GM19099 (cell line): ENCODE results near the gene ATP6V1F.

Experiments
- POLR2A ChIP-seq: IDR thresholded peaks from 3 replicates; pipeline ENCODE4 v1.6.1; 2011; ENCODE audit warnings: low read depth; ENCODE audit not compliant: insufficient read length; ENCODE audit errors: extremely low read depth

The ATP6V1F gene

DNA sequence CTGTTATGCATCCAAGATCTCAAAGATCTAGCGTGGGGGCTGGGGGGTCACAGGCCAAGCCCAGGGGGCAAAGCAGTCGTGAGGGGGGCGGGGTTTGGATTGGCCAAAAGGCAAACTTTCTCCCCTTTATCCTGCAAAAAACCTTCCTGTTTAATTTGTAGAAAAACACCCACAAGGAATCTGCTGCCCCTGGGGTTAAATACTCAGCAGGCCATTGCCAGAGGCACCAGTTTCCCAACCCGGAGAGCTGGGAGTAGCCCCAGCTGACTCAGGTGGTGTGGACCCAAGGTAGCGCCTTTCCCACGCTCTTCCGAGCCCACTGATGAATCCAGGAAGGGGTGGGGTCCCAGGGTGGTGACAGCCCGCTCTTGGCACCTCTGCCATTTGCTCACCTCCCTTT, 26.5 kb downstream of the ATP6V1F start:
- no peak for TF ChIP-seq POLR2A

- TF ChIP-seq POLR2A: no peak
Measured at GRCh38 chr7:128890306-128891109, 27.9 kb downstream of the ATP6V1F start.

GRCh38 chr7:128891110-128891941, 28.7 kb downstream of the ATP6V1F start:
- no peak for TF ChIP-seq POLR2A

DNA sequence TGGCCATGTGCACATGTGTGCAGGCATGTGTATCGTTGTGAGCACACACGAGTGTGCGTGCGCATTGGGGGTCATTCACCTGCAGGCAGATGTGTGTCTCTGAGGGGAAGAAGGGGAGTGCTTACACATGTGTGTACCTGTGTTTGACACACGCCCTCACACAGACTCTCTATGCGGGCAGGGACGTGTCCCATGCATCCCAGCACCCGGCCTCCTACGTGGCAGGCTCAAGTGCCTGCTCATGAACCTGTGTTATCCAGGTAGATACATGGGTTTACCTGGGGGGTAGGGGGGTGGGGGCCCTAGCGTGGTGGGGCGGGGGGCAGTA, 29.2 kb downstream of the ATP6V1F start:
- TF ChIP-seq POLR2A: no peak

DNA sequence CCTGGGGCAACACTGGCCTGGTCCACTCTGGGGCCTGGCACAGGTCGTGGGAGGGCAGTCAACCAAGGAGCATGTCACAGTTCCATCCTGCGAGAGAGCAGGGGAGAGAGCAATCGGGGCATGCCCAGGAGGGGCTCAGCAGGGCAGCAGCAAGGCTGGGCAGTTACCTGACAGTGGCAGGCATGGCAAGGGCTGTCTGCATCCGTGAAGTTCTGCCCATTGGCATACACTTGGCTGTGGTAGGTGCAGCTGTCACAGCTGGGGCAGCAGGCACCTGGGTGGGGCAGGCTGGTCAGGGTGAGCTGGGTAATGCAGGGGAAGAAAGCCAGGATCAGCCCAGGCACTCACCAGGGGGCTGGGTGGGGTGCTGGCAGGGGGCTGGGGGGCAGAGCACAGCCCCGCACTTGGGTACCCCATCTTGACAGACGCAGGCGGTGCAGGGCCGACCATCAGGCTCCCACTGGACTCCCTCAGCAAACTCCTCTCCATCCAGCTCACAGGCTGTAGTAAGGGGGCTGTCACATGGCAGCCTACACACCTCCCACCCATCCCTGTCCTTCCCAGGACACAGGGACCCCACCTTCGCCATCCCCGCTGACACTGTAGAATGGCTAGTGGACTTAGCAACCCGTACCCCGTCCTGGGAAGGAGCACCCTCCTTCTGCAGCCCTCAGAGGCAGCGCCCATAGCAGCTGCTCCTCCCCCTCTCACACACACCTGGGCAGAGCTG, 30.0 kb downstream of the ATP6V1F start:
- TF ChIP-seq POLR2A: no peak

DNA sequence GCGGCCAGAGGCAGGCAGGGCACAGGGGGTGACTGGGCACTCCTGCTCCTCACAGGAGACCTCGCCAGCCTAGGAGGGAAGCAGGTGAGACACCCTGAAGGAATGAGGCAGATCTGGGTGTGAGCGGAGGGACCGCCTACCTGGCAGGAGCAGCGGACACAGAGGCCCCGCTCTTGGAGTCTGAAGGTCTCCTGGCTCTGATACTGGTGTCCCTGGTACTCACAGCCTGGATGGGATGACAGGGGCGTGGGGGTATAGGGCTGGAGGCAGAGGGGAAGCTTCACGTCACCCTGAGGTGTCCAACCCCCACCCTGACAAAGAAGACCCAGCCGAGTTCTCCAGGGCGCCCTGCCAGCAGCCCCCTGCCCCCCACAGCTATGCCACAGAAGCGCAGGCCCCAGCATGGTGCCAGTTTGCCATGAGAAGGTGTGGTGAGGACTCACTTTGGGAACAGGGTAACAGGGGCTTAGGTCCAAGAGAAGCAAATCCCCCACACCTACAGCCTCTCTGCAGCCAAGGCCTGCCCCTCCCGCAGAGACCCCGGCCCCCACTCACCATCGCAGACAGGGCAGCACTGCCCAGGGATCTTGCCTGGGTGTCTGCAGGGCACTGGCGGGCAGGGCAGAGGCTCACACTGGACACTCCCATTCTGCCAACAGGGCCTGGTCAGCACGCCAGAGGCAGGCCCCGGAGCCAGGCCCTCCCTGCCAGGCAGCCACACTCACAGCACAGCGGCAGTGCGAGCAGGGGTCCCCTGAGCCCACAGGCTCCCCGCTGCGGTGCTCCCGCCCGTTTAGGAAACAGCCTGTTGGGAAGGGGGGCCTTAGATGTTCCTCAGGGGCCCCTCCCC, 30.8 kb downstream of the ATP6V1F start:
- TF ChIP-seq POLR2A: no peak

GRCh38 chr7:128894101-128894440, 31.4 kb downstream of the ATP6V1F start:
- no peak for TF ChIP-seq POLR2A

- TF ChIP-seq POLR2A: no peak
Measured at GRCh38 chr7:128895320-128895719, 32.7 kb downstream of the ATP6V1F start.

- no peak for TF ChIP-seq POLR2A
Measured at GRCh38 chr7:128899392-128899791, 36.7 kb downstream of the ATP6V1F start.

- TF ChIP-seq POLR2A: no peak
Measured at GRCh38 chr7:128900237-128900636, 37.6 kb downstream of the ATP6V1F start.

DNA sequence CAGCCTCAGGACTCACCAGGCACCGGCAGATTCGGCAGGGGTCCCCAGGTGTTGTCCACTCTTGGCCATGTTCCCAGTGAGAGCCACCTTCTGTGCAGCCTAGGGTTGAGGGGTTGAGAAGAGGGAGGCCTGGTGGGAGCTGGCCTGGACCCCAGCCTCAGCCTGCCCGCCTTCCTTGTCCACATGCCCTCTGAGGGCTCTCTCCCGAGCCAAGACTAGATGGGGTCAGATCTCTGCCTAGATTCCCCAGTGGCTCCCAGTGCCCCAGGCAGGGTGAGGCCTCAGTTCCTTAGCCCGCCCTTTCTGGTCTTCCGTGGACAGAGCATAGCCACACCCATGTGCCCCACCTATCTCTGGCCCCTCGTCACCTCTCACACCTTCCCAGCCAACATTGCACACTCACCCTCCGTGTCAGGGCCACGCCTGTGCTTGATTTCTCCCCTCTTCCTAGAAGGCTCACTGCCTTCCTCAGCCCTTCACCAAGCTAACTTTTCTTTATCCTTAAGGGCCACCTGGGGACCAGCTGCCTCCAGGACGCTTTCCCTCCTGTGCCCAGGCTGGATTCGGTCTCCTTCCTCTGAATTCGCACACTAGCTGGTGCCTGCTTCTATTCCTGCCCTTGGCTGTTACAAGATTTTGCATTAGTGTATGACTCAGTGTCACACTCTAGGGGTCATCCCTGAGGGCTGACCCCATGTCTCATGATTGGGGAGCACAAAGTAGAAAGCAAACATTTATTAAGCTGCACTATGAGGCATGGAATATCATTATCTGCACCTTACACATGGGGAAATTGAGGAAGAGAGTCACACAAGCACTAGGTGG, 40.3 kb downstream of the ATP6V1F start:
- no peak for TF ChIP-seq POLR2A

GRCh38 chr7:128903621-128904361, 41.1 kb downstream of the ATP6V1F start:
- no peak for TF ChIP-seq POLR2A
